Natural killer cell treated with Interleukin-12 subunit alpha and Interleukin-12 subunit beta and Interleukin-15 and Interleukin-18, amount 100 ng/mL, for 72 hours (primary cell): ENCODE results near the gene HS3ST1. TPM values are rescaled to one million over a fixed set of nuclear protein-coding genes. Genes with fewer than 3 reads are reported as not detected.
A peak's percentile ranks its signal among the peaks of the same experiment; 100 is the strongest.

ENCODE experiments used
- ATAC-seq, 2 donors: fragments of 150-1000 bp; cut with Tn5 transposase in 1 of 2; sonication (Bioruptor Pico), chemical (Tn5 transposase) in 1 of 2; 2 replicates each; pipeline ENCODE4 v1.10.0; 2021
- DNase-seq: peaks from one replicate; pipeline ENCODE4 v3.0.0; 2022; ENCODE audit warnings: low spot score
- H3K27ac Mint-ChIP-seq, 2 donors: 1 replicate in 1 of 2; 2 replicates in 1 of 2; pipeline ENCODE4 v1.8.0; 2022; ENCODE audit warnings: mixed read lengths in 2 of 2, mild to moderate bottlenecking in 1 of 2, moderate library complexity in 1 of 2
- H3K27me3 Mint-ChIP-seq, 2 donors: 1 replicate in 1 of 2; 2 replicates in 1 of 2; pipeline ENCODE4 v1.8.0; 2022; ENCODE audit warnings: mixed read lengths in 2 of 2
- H3K36me3 Mint-ChIP-seq: one replicate; pipeline ENCODE4 v1.8.0; 2022; ENCODE audit warnings: mixed read lengths
- H3K4me1 Mint-ChIP-seq, 2 donors: 1 replicate in 1 of 2; 2 replicates in 1 of 2; pipeline ENCODE4 v1.8.0; 2022; ENCODE audit warnings: low read depth in 2 of 2, mixed read lengths in 2 of 2, mild to moderate bottlenecking in 1 of 2
- H3K4me3 Mint-ChIP-seq: one replicate; pipeline ENCODE4 v1.8.0; 2022; ENCODE audit warnings: mixed read lengths
- H3K9me3 Mint-ChIP-seq: 2 replicates; pipeline ENCODE4 v1.8.0; 2022; ENCODE audit warnings: mixed read lengths
- total RNA-seq, 2 donors: library from RNA; stranded (reverse); gene quantifications; one replicate each; pipeline ENCODE4 v1.2.3, GENCODE V29; 2022

HS3ST1 gene
- total RNA-seq, 2 donors from 2014 or later = not detected

- ATAC-seq (no peak), DNase-seq (no peak)
- no peak overlapping the region for H3K27ac Mint-ChIP-seq
- no peaks in the 10 kb centered on the region for H3K4me1 Mint-ChIP-seq
- H3K36me3 Mint-ChIP-seq = no peaks in the 10 kb centered on the region
- no peak overlapping the region for H3K4me3 Mint-ChIP-seq
- H3K27me3 Mint-ChIP-seq = peaks cover 11 to 33% of the 10 kb centered on the region in 2 donors
- H3K9me3 Mint-ChIP-seq = no peaks in the 10 kb centered on the region
Observed at GRCh38 chr4:11451716-11452115, 23.0 kb upstream of the HS3ST1 start.

- H3K36me3 Mint-ChIP-seq = no peaks in the 10 kb centered on the region
- peaks cover 4 to 22% of the 10 kb centered on the region in 2 donors for H3K27me3 Mint-ChIP-seq
- H3K4me1 Mint-ChIP-seq = no peaks in the 10 kb centered on the region
- H3K27ac Mint-ChIP-seq = no peak overlapping the region
- DNase-seq = no peak
- ATAC-seq = no peak
- H3K4me3 Mint-ChIP-seq = no peak overlapping the region
- H3K9me3 Mint-ChIP-seq = no peaks in the 10 kb centered on the region
Observed at GRCh38 chr4:11446155-11446811, 17.6 kb upstream of the HS3ST1 start.

- Mint-ChIP-seq H3K4me1 (no peaks in the 10 kb centered on the region), H3K9me3 (no peaks in the 10 kb centered on the region), H3K27me3 (no peaks in the 10 kb centered on the region), H3K4me3 (no peak overlapping the region), H3K27ac (no peak overlapping the region), H3K36me3 (no peaks in the 10 kb centered on the region)
- ATAC-seq = no peak
- DNase-seq = no peak
Observed at GRCh38 chr4:11441194-11441556, 12.5 kb upstream of the HS3ST1 start.

GRCh38 chr4:11440481-11441193 is 11.9 kb upstream of the HS3ST1 start:
- DNase-seq = no peak
- Mint-ChIP-seq H3K4me3 (no peak overlapping the region), H3K27ac (no peak overlapping the region), H3K4me1 (no peaks in the 10 kb centered on the region), H3K9me3 (no peaks in the 10 kb centered on the region), H3K36me3 (no peaks in the 10 kb centered on the region), H3K27me3 (no peaks in the 10 kb centered on the region)
- ATAC-seq = no peak

GRCh38 chr4:11439836-11440235 is 11.1 kb upstream of the HS3ST1 start:
- Mint-ChIP-seq H3K27ac (no peak overlapping the region), H3K4me1 (no peaks in the 10 kb centered on the region), H3K4me3 (no peak overlapping the region), H3K36me3 (no peaks in the 10 kb centered on the region), H3K9me3 (no peaks in the 10 kb centered on the region), H3K27me3 (no peaks in the 10 kb centered on the region)
- DNase-seq = no peak
- no peak for ATAC-seq

GRCh38 chr4:11438647-11439046 is 10.0 kb upstream of the HS3ST1 start:
- H3K27me3 Mint-ChIP-seq = no peaks in the 10 kb centered on the region
- H3K4me3 Mint-ChIP-seq = no peak overlapping the region
- no peak for DNase-seq
- ATAC-seq = no peak
- H3K27ac Mint-ChIP-seq = no peak overlapping the region
- H3K9me3 Mint-ChIP-seq = no peaks in the 10 kb centered on the region
- H3K36me3 Mint-ChIP-seq = no peaks in the 10 kb centered on the region
- no peaks in the 10 kb centered on the region for H3K4me1 Mint-ChIP-seq

- no peaks in the 10 kb centered on the region for H3K4me1 Mint-ChIP-seq
- no peaks in the 10 kb centered on the region for H3K36me3 Mint-ChIP-seq
- no peaks in the 10 kb centered on the region for H3K9me3 Mint-ChIP-seq
- no peak for DNase-seq
- no peak overlapping the region for H3K27ac Mint-ChIP-seq
- no peak overlapping the region for H3K4me3 Mint-ChIP-seq
- no peak for ATAC-seq
- H3K27me3 Mint-ChIP-seq = peaks cover 2 to 7% of the 10 kb centered on the region in 2 donors
Observed at GRCh38 chr4:11436673-11437072, 8.0 kb upstream of the HS3ST1 start.

- no peak overlapping the region for H3K27ac Mint-ChIP-seq
Observed at GRCh38 chr4:11436084-11436483, 7.4 kb upstream of the HS3ST1 start.

GRCh38 chr4:11435557-11435956 is 6.9 kb upstream of the HS3ST1 start:
- no peaks in the 10 kb centered on the region for H3K9me3 Mint-ChIP-seq
- H3K36me3 Mint-ChIP-seq = no peaks in the 10 kb centered on the region
- DNase-seq (no peak), ATAC-seq (no peak)
- peaks cover 2 to 9% of the 10 kb centered on the region in 2 donors for H3K27me3 Mint-ChIP-seq
- no peak overlapping the region for H3K4me3 Mint-ChIP-seq
- no peak overlapping the region for H3K27ac Mint-ChIP-seq
- H3K4me1 Mint-ChIP-seq = no peaks in the 10 kb centered on the region

More at GRCh38 chr4:11436084-11436483, 7.4 kb upstream of the HS3ST1 start:
- Mint-ChIP-seq H3K9me3 (no peaks in the 10 kb centered on the region), H3K36me3 (no peaks in the 10 kb centered on the region), H3K4me3 (no peak overlapping the region), H3K4me1 (no peaks in the 10 kb centered on the region), H3K27me3 (peaks cover 2 to 9% of the 10 kb centered on the region in 2 donors)
- DNase-seq (no peak), ATAC-seq (no peak)

- peaks cover 16 to 29% of the 10 kb centered on the region in 2 donors for H3K27me3 Mint-ChIP-seq
- no peak overlapping the region for H3K4me3 Mint-ChIP-seq
- no peaks in the 10 kb centered on the region for H3K36me3 Mint-ChIP-seq
- no peaks in the 10 kb centered on the region for H3K9me3 Mint-ChIP-seq
- ATAC-seq = no peak
- peaks cover 8 to 12% of the 10 kb centered on the region in 2 donors for H3K4me1 Mint-ChIP-seq
- no peak overlapping the region for H3K27ac Mint-ChIP-seq
- no peak for DNase-seq
Observed at GRCh38 chr4:11431111-11431510, 2.4 kb upstream of the HS3ST1 start.

- Mint-ChIP-seq H3K9me3 (no peaks in the 10 kb centered on the region), H3K27me3 (peaks cover 16 to 29% of the 10 kb centered on the region in 2 donors), H3K4me1 (peaks cover 8 to 12% of the 10 kb centered on the region in 2 donors), H3K4me3 (no peak overlapping the region), H3K36me3 (no peaks in the 10 kb centered on the region), H3K27ac (no peak overlapping the region)
- no peak for DNase-seq
- ATAC-seq = no peak
Observed at GRCh38 chr4:11430536-11430935, 1.8 kb upstream of the HS3ST1 start.

GRCh38 chr4:11429699-11430045 is 978 bp upstream of the HS3ST1 start:
- H3K27ac Mint-ChIP-seq = no peak overlapping the region
- H3K36me3 Mint-ChIP-seq = no peaks in the 10 kb centered on the region
- H3K27me3 Mint-ChIP-seq = peaks cover 16 to 29% of the 10 kb centered on the region in 2 donors
- DNase-seq (no peak), ATAC-seq (no peak)
- H3K4me1 Mint-ChIP-seq = peaks cover 8 to 12% of the 10 kb centered on the region in 2 donors
- no peaks in the 10 kb centered on the region for H3K9me3 Mint-ChIP-seq
- peak overlapping the region; percentile 68 for H3K4me3 Mint-ChIP-seq

- H3K4me1 Mint-ChIP-seq = peaks cover 8 to 12% of the 10 kb centered on the region in 2 donors
- H3K9me3 Mint-ChIP-seq = no peaks in the 10 kb centered on the region
Observed at GRCh38 chr4:11428899-11429698, 405 bp upstream of the HS3ST1 start.

More at GRCh38 chr4:11428899-11429698, 405 bp upstream of the HS3ST1 start:
- Mint-ChIP-seq H3K4me3 (peak overlapping the region; percentile 68), H3K27me3 (peaks cover 16 to 29% of the 10 kb centered on the region in 2 donors), H3K27ac (no peak overlapping the region), H3K36me3 (no peaks in the 10 kb centered on the region)
- DNase-seq (peak; percentile 61), ATAC-seq (peak; percentile 80 to 86)
